ENCODE results near the gene PALD1. TPM values are rescaled to one million over a fixed set of nuclear protein-coding genes. Genes with fewer than 3 reads are reported as not detected.

PALD1 gene
- total RNA-seq, 1 experiment from 2014 or later: 33.1 TPM

GRCh38 chr10:70494536-70494935, 16.0 kb downstream of the PALD1 start (continued):
- TF ChIP-seq MAX (IDR thresholded peaks at IDR 0.05) (no peak), TCF7L2 (IDR thresholded peaks at IDR 0.05; ENCODE audit: borderline replicate concordance, extremely low read depth, insufficient read depth, insufficient read length) (no peak), JUND (IDR thresholded peaks at IDR 0.05) (no peak), CEBPB (IDR thresholded peaks at IDR 0.05; ENCODE audit: low read depth) (no peak), ZNF274 (IDR thresholded peaks at IDR 0.05; ENCODE audit: low read depth, low read length) (no peak)

DNA sequence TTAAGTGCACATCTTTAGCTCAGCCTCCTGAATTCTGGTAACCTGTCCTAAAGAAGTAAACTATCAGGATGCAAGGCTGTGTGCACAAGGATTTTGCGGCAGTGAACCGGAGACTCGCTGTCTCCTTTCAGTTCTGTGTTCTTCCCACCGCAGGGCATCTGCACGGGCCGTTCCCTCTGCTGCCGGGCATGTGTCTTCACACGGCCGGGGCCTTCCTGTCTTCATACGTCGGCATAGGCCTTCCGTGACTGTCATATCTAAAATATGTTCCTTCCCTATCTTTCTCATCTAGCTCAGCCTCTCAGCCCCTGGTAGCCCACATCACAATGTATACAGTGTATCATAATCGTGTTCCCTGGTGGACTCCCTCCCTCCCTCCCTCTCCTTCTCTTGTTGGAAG, 16.4 kb downstream of the PALD1 start:
- no peak for ATAC-seq
- Histone ChIP-seq H3K9me3 (ENCODE audit: control insufficient read depth in 1 of 2, insufficient read depth in 1 of 2, low read depth in 1 of 2, low read length in 2 of 2) (no peaks in the 10 kb centered on the region), H3K4me3 (replicated peaks in 1 of 2; ENCODE audit: low read depth in 1 of 2, low read length in 2 of 2) (no peak overlapping the region), H3K9me2 (ENCODE audit: insufficient read depth) (no peaks in the 10 kb centered on the region), H3K27me3 (ENCODE audit: insufficient read depth, low read length) (no peaks in the 10 kb centered on the region), H2AFZ (ENCODE audit: low read depth, low read length, poor library complexity, severe bottlenecking) (no peak overlapping the region), H3K79me2 (ENCODE audit: insufficient read depth, low read length) (peaks cover 97% of the 10 kb centered on the region), H3K27ac (ENCODE audit: low read depth, low read length) (no peak overlapping the region), H3K4me1 (ENCODE audit: control insufficient read depth in 1 of 2, insufficient read depth in 2 of 2, low read length in 2 of 2) (peaks cover 0 to 8% of the 10 kb centered on the region in 2 experiments; a peak in 1 of 4 replicates), H3K4me2 (ENCODE audit: low read length) (no peak overlapping the region), H3K9ac (ENCODE audit: low read length) (no peak overlapping the region), H3K36me3 (ENCODE audit: control insufficient read depth in 1 of 2, insufficient read depth in 2 of 2, low read length in 2 of 2) (no peaks in the 10 kb centered on the region; a peak in 1 of 4 replicates), H4K20me1 (ENCODE audit: insufficient read depth) (peaks cover 9% of the 10 kb centered on the region; the same call in 1 of the 2 replicates)
- no peak for TF ChIP-seq JUND (IDR thresholded peaks at IDR 0.05)
- no peak for TF ChIP-seq SIN3A (IDR thresholded peaks at IDR 0.05; ENCODE audit: low read depth)
- TF ChIP-seq ZNF274 (IDR thresholded peaks at IDR 0.05; ENCODE audit: low read depth, low read length): no peak
- no peak for TF ChIP-seq EZH2phosphoT487 (IDR thresholded peaks at IDR 0.05; ENCODE audit: borderline replicate concordance)
- no peak for TF ChIP-seq POLR2A (IDR thresholded peaks at IDR 0.05; ENCODE audit: borderline replicate concordance, extremely low read depth, insufficient read depth, insufficient read length)
- TF ChIP-seq POLR2AphosphoS5 (IDR thresholded peaks at IDR 0.05; ENCODE audit: low read depth, low read length): no peak
- no peak for TF ChIP-seq RAD21 (IDR thresholded peaks at IDR 0.05; ENCODE audit: low read depth)
- TF ChIP-seq SRF (IDR thresholded peaks at IDR 0.05; ENCODE audit: low read depth): no peak
- TF ChIP-seq EZH2 (IDR thresholded peaks at IDR 0.05): no peak
- TF ChIP-seq, protein P1, sequence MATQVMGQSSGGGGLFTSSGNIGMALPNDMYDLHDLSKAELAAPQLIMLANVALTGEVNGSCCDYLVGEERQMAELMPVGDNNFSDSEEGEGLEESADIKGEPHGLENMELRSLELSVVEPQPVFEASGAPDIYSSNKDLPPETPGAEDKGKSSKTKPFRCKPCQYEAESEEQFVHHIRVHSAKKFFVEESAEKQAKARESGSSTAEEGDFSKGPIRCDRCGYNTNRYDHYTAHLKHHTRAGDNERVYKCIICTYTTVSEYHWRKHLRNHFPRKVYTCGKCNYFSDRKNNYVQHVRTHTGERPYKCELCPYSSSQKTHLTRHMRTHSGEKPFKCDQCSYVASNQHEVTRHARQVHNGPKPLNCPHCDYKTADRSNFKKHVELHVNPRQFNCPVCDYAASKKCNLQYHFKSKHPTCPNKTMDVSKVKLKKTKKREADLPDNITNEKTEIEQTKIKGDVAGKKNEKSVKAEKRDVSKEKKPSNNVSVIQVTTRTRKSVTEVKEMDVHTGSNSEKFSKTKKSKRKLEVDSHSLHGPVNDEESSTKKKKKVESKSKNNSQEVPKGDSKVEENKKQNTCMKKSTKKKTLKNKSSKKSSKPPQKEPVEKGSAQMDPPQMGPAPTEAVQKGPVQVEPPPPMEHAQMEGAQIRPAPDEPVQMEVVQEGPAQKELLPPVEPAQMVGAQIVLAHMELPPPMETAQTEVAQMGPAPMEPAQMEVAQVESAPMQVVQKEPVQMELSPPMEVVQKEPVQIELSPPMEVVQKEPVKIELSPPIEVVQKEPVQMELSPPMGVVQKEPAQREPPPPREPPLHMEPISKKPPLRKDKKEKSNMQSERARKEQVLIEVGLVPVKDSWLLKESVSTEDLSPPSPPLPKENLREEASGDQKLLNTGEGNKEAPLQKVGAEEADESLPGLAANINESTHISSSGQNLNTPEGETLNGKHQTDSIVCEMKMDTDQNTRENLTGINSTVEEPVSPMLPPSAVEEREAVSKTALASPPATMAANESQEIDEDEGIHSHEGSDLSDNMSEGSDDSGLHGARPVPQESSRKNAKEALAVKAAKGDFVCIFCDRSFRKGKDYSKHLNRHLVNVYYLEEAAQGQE (IDR thresholded peaks at IDR 0.05; ENCODE audit: low read depth): no peak
- no peak for TF ChIP-seq MAX (IDR thresholded peaks at IDR 0.05)
- TF ChIP-seq SP1 (IDR thresholded peaks at IDR 0.05; ENCODE audit: low read depth): no peak
- TF ChIP-seq FOSL1 (IDR thresholded peaks at IDR 0.05; ENCODE audit: low read depth): no peak
- TF ChIP-seq, protein P2, sequence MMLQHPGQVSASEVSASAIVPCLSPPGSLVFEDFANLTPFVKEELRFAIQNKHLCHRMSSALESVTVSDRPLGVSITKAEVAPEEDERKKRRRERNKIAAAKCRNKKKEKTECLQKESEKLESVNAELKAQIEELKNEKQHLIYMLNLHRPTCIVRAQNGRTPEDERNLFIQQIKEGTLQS (IDR thresholded peaks at IDR 0.05): no peak
- no peak for TF ChIP-seq CTCF (IDR thresholded peaks at IDR 0.05 in 2 of 3, conservative IDR thresholded peaks at IDR 0.05 in 1 of 3; ENCODE audit: borderline replicate concordance in 1 of 3, insufficient read depth in 1 of 3, low read depth in 2 of 3, low read length in 2 of 3)
- TF ChIP-seq ELF1 (IDR thresholded peaks at IDR 0.05; ENCODE audit: borderline replicate concordance, low read depth): no peak
- TF ChIP-seq CEBPB (IDR thresholded peaks at IDR 0.05; ENCODE audit: low read depth): no peak
- TF ChIP-seq ZFX (IDR thresholded peaks at IDR 0.05): no peak
- no peak for TF ChIP-seq TCF7L2 (IDR thresholded peaks at IDR 0.05; ENCODE audit: borderline replicate concordance, extremely low read depth, insufficient read depth, insufficient read length)
- no peak for TF ChIP-seq YY1 (IDR thresholded peaks at IDR 0.05; ENCODE audit: extremely low read depth, insufficient replicate concordance, low read depth, low read length)
- no TSS peak for BruUV-seq (replicated peaks)
- DNase-seq (ENCODE audit: low read depth, low spot score): no peak
- POLR2A ChIA-PET: no interaction called here
- RAD21 ChIA-PET (ENCODE audit: low non-redundant PET in 1 of 2, low total read pairs in 2 of 2, uncharacterized antibody in 2 of 2, unreplicated experiment in 2 of 2): no interaction called here
- CTCF ChIA-PET: no interaction called here
- intact Hi-C loops (cut with micrococcal nuclease): no loop called here

Measured in HCT116 (cell line).